Measurements from ENCODE around the gene AZI2.

DNA sequence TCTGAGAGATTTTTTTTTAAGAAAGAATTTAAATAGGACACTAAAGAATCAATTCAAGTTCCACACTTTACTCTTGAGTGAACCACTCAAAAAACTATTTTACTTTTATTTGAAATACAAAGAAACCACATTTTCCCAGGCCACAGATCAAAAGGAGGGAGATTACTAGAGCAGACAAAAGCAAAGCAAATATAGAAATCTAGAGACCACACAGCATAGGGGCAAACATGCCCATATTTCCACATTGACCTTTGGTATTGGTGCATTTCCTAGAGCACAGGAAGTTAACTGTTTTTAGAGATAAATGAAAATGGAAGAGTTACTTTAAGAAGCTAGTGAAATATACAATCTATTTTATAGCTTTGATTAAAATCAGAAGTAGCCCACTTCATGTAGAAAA is 27.6 kb downstream of the AZI2 start:
- TF ChIP-seq CTCF (IDR thresholded peaks at IDR 0.05; ENCODE audit: low read depth, low read length) (no peak), EZH2phosphoT487 (IDR thresholded peaks at IDR 0.05; ENCODE audit: low read depth) (no peak)
